Occipital lobe (tissue), 2 donors: ENCODE results near the gene C12orf60. TPM values are rescaled to one million over a fixed set of nuclear protein-coding genes. Genes with fewer than 3 reads are reported as not detected.
"Not testable (repeated sequence)": the region's sequence is repeated elsewhere in the genome, so short reads cannot be mapped to it uniquely, and the experiment has no call there.

ENCODE experiments used
- DNase-seq: peaks from one replicate; lab custom pipeline; 2025; lab: John Stamatoyannopoulos, UW
- total RNA-seq: library from RNA; depleted of rRNA; stranded (reverse); fragments of >200 nt; gene quantifications from one replicate; pipeline ENCODE4 v1.2.3, GENCODE V29; 2014

Gene C12orf60, protein sequence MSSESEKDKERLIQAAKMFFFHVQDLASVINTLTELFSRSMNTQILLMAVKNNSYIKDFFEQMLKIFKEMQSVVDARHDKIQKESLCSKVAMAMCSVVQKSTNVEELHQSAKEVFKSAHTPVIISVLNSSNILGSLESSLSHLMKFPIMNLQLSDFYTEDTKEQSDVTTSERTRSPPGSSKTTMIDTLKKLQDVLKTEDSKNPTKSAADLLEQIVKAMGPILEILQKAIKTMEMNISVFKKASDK
- total RNA-seq, result 3.6 TPM

GRCh38 chr12:14803011-14803829 is at the start of gene C12orf60, which contains the start of gene WBP11:
TSS of gene C12orf60 (plus strand) at chr12:14803670. CDS start at chr12:14822936, 19,266 bp downstream.
TSS of gene WBP11 (minus strand) at chr12:14803478. CDS start at chr12:14801383, 2,095 bp downstream.
- peak; percentile 95 for DNase-seq

DNA sequence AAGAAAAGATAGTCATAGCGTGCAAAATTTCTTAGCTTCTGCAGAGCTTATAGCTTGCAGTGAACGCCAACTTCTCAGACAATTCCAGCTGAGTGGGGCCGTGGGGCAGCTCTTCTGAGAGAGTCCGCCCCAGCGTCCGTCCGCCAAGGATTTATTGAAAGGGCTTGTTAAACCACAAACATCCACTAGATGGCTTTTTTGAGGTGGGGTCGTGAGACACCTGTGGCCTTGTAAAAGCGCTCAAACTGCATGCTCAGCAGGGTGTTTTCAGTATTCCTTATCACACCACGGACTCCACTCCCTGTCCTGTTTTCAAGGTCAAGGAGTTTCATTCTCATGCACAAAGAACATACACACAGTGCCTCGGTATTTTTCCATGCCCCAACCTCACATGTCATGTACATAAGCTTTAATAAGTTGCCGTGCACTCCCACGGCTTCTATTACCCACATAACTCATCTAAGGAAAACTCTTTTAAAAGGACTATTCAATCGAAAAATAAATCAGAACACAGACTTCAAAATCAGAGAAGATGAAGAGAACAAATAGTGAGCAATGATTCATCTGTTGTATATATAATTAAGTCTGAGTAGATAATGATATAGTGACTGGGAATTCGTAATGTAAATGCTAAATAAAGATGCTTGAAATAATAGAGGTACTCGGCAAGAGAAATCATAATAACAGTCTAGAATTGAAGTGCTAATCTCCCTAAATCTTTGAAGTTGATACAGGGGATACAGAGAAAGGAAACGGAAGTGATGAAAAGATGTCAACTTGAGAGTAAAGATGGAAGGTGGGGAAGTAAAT is 46.9 kb upstream of the C12orf60 start:
- no peak for DNase-seq

- not testable (repeated sequence) for DNase-seq
These were observed 43.7 kb upstream of the C12orf60 start for GRCh38 chr12:14759711-14760280.

DNA sequence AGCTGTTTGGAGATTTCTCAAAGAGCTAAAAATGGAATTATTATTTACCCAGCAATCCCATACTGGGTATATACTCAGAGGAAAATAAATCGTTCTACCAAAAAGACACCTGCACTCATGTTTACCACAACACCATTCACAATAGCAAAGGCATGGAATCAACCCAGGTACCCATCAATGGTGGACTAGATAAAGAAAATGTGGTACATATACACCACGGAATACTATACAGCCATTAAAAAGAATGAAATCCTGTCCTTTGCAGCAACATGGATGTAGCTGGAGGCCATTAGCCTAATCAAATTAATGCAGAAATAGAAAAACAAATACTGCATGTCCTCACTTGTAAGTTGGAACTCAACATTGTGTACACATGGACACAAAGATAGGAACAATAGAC is 38.1 kb upstream of the C12orf60 start:
- no peak for DNase-seq

GRCh38 chr12:14766020-14766419 is 37.5 kb upstream of the C12orf60 start:
- not testable (repeated sequence) for DNase-seq

DNA sequence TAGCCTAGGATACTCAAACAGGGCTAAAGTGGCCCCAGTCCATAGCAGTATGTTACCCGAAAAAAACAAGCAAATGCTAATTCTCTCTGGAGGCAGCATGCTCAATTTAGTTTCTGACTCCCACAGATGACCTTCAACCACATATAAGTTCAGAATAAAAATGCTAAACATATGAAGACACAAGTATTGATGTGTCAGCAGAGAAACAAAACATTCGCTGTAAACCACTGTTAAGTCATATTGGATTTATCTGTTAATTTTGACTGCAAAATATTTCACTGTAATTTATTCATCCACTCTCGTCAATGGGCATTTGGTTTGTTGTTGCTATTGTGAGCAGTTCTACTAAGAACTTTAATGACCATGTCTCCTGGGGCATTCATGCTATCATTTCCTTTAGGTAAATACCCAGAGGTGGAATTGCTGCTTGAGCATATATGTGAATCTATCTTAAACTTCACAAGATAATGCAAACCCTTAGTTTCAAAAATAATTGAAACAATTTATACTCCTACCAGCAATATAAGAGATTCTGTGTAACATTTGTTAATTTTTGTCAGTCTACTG is 36.7 kb upstream of the C12orf60 start:
- DNase-seq, result no peak

DNA sequence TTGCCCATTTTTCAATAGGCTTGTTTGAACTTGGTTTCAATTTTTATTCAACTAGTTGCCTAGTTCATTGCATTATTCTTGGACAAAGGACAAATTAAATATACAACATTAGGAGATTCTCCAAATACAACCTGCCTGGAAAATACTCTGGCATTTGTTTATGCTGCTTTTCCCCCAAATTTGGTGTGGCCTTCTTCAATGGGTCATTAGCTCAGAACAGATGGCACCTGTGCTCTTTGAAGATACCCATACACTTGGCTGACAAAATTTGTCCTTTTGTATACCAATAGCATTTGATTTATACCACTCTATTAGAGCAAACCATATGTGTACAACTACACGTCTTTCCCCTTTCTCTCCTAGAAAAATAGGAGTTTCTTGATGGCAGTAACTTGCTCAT is 35.9 kb upstream of the C12orf60 start:
- DNase-seq, result no peak

DNA sequence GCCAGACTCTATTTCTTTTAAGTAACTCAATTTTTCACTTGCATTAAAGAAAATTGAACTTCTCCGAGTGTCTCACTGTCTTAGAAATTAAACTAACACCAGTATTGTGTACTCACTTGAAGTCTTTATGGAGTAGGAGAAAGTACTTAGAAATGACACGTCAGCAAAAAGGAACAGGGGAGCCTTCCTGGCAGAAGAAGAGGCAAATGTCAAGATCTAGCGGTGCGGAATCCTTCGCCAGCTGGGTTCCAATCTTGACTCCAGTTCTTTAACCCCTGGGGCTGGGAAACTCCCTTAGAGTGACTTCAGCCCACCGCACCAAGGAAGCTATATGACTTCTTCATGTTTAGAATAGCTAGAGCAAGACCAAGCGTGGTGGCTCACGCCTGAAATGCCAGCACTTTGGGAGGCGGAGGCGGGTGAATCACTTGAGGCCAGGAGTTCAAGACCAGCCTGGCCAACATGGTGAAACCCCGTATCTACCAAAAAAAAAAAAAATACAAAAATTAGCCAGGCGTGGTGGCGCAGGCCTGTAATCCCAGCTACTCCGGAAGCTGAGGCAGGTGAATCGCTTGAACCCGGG is 34.6 kb upstream of the C12orf60 start:
- no peak for DNase-seq

DNA sequence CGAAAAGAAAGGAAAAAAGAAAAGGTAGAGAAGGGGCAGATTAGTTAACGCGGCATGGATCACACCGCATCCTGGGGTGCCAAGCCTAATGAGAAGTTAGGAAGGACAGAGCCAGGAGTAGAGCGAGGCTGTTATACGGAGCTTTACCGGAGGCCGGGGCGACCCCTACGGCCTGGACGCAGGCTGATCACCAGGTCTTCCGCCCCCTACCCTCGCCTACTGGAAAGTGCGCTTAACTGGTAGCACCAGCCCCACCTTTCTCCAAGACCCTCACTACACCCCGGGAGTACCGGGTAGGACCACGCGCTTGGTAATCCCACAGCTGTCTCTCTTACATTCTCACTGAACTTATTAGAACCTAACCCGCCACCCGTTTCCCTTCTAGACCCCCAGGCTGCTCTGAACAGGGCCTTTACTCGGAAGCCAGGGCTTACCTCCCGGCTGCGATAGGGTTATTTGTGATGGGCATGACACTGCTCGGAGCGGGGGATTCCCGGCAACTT is 34.0 kb upstream of the C12orf60 start:
- DNase-seq, result no peak

GRCh38 chr12:14769969-14770495 is 33.4 kb upstream of the C12orf60 start:
- DNase-seq, result peak; percentile 62

DNA sequence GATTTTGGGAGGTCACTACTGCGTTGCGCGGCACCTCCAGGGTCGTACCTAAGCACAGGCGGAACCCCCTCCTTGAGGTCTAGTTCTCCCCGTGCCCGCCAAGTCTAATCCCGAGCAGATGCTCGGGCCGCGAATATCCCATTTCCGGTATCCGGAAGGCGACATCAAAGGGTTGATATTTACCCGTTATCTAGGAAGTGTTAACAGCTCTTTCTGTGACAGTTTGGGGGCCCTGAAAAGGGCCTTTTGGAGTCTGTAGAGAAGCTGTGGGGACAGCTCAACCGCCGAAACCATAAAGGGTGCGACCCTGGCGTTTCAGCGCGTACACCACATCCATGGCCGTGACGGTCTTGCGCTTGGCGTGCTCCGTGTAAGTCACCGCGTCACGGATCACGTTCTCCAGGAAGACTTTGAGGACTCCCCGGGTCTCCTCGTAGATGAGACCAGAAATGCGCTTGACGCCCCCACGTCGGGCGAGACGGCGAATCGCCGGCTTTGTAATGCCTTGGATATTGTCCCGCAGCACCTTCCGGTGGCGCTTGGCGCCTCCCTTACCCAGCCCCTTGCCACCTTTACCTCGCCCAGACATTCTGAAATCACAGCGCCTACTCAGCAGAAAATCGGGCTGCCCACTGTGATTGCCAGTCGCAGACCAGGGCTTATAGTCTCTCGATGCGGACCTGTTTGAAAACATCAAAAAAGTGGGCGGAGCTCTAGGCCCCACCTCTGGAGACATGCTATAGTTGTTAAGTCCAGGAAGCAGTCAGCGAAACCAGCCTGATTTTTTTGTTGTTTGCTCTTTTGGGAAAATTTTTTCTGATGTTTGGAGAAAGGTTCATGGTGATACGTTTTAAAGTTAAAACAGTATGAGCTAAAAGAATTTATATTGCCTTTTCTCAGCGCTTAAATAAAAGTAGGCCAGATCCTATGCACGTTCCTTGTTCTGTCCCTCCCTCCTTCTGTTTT is 32.7 kb upstream of the C12orf60 start:
- DNase-seq, result peak; percentile 89

- DNase-seq, result no peak
These were observed 31.8 kb upstream of the C12orf60 start for GRCh38 chr12:14771651-14772137.

GRCh38 chr12:14772946-14773345 is 30.5 kb upstream of the C12orf60 start:
- DNase-seq, result no peak

DNA sequence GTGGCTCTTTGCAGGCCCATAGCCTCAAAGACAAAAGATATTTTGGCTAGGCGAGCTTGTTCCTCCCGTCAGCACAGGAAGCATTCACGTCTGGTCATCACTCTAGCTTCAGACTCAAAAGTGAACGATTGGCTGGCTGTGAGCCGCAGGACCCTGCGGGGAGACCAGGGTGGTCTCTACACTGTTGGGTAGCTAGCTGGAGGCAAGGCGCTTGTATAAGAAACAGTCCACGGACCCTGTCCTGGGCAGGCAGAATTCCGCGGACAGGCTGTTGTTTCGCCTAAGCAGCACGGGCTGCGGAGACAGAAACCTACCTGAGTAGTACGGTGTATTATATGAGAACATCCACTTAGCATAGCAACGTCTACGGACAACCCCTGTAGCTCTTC is 29.8 kb upstream of the C12orf60 start:
- no peak for DNase-seq

DNA sequence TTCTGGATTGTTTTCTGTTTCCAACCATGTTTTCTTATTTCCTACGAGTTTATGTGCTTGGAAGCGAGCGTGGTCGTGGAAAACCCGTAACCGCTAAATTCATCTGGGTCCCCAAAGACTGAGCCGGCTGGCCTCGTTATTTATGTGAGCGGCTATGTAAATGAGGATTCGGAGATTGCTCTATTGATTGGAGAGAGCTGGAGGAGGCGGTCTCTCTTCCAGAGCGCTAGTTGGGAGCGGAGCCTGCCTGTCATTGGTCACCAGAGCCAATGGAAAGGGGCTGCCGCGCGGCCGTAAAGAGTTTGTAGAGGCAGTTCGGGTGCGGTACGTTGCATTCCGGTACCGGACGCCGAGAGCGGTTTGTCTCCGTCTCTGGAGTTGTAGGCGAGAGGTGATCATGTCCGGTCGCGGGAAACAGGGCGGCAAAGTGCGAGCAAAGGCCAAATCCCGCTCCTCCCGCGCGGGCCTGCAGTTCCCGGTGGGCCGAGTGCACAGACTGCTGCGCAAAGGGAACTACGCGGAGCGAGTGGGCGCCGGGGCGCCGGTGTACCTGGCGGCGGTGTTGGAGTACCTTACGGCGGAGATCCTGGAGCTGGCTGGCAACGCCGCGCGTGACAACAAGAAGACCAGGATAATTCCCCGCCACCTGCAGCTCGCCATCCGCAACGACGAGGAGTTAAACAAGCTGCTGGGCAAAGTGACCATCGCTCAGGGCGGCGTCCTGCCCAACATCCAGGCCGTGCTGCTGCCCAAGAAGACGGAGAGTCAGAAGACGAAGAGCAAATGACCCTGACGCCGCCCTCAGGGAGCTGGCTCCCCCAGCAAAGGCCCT is 29.2 kb upstream of the C12orf60 start:
- DNase-seq, result peak; percentile 85

GRCh38 chr12:14774906-14775635 is 28.4 kb upstream of the C12orf60 start:
- DNase-seq, result no peak

DNA sequence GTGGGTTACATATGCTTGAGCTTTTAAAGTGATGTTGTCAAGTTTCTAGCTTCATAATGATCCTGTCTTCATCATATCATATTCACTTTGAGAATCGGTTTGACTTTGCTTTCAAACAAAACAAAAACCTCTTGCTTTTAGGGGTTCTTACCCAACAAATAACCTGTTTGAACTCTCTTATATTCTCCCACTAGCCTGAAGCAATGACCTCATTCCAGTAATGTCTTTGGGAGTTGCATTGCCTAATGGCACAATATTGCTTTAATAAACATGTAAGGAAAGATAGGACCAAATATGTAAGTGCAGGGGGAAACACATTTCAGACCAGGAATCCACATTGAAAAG is 27.9 kb upstream of the C12orf60 start:
- DNase-seq, result no peak
